ENCODE measurements around the gene MRPS27. TPM values are rescaled to one million over a fixed set of nuclear protein-coding genes. Genes with fewer than 3 reads are reported as not detected.
"Not testable (repeated sequence)": the region's sequence is repeated elsewhere in the genome, so short reads cannot be mapped to it uniquely, and the experiment has no call there.

The MRPS27 gene
- polyA plus RNA-seq, 10 donors: 33.9 to 53.6 (median 42.4) TPM

GRCh38 chr5:72330712-72331111, 10.7 kb upstream of the MRPS27 start:
- no peak for DNase-seq

DNA sequence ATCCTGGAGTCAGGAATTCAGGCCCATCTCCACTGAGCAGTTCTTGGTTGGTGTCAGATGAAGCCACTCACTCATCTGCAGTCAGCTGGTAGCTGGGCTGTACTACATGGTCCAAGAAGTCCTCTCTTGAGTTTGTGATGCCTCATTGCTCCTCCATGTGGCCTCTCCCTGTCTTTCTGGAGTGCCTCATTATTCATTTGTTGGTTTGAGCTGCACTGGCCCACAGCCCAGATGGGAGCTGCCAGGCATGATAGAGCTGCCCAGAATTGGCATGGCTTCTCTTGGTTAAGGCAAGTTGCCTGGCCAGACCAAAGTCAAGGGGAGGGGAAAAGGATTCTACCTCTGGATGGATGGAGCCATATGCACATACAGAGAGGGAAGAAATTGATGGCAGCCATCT, 8.1 kb upstream of the MRPS27 start:
- DNase-seq: no peak

DNA sequence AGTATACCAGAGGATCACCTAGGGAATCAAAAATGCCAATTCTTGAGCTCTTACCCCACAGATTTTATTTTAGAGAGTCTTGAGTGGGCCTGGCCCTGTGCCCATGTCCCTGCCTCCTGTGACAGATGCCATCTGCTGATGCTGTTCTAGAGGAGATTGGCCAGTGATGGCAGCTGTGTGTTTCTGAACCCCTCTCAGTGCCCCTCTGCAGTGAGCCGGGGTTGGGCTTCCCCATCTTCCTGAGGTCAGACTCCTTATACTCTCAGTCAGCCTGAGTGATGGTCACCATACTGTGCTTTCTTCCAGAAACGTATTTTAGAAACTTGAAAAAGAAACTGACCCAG, 6.2 kb upstream of the MRPS27 start:
- DNase-seq: no peak

DNA sequence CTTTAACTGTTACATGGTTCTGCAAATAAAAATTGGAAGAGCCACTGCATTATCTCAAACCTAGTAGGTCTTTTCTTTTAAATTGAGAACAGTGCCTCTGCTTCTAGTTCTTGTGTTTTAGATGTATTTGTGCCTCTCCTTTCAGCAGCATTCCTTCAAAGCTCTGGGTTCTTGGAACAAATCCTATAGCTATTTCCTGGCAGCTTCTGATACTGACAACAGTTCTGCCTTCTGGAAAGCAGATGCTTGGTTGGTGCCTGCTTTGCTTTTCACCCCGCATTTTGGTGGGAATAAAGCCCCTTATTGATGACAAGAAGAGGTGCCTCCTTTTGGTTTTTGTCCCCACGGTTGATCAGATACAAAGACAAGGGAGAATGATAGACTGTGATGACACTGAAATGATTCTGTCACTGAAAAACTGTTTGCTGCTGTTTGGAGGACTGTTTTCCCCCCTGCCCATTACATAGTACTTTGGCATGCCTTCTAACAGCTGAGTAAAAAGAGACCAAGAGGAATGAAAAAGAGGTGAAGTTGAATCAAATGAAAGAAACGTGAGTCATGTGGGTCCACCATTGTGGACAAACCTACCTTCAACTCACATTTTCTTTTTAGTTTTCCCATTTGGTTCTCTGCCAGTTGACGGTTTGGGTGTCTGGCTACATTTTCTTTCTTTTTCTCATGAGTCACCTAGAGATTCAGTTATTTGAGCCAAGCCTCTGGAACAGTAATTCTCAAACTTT, 5.7 kb upstream of the MRPS27 start:
- peak in 2 of 3 donors; percentile 36 to 69 for DNase-seq

GRCh38 chr5:72324189-72324825, 4.3 kb upstream of the MRPS27 start:
- DNase-seq: no peak

DNA sequence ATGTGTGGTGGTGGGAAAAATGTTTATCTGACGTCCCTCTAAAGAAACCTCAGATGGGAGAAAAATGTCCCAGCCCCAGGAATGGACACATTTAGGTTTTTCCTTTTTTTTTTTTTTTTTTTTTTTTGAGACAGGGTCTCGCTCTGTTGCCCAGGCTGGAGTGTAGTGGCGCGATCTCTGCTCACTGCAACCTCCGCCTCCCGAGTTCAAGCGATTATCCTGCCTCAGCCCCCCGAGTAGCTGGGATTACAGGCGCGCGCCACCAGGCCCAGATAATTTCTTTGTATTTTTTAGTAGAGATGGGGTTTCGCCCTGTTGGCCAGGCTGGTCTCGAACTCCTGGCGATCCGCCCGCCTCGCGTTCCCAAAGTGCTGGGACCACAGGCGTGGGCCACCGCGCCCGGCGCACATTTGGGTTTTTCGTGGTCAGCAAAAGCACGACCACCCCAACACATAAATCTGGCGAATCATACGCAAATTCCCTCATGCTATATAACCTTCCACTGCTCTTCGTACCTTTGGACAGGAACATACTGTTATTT, 535 bp downstream of the MRPS27 start:
- DNase-seq: not testable (repeated sequence)

GRCh38 chr5:72314571-72315172, 5.4 kb downstream of the MRPS27 start:
- DNase-seq: peak in 2 of 3 donors; percentile 16 to 32

DNA sequence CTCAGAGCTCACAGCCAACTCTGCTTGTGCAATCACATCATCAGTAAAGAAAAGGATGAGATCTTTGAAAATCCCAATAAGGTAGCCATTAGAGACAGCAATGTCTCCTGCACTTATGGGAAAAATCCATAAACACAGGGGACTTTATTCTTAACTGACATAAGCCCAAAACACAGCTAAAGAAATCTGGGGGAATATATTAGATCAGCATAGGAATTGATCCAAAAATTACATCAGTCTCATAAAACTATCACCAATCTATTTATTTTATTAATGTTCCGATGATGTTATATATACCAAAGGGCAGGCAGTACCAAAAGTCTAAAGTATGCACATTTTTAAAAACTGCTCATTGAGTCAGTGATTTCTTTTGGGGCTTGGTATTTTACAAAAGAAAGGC, 6.9 kb downstream of the MRPS27 start:
- DNase-seq: peak in 2 of 3 donors; percentile 18 to 62

DNA sequence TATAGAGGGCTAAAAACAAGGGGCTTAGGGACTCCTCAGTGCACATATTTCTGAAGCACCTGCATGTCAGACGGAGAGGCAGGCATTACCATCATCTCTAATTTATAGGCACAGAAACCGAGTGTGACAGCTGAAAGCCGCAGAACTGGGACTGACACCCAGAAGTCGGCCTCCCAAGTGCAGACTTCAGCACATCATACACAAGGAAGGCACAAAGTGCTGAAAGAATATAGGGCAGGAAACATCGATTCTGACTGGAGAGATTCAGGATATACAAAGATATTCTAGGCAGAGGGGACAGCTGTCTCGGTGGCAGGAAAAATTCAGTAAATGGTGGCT, 11.2 kb downstream of the MRPS27 start:
- DNase-seq: peak in 1 of 3 donors; percentile 3

DNA sequence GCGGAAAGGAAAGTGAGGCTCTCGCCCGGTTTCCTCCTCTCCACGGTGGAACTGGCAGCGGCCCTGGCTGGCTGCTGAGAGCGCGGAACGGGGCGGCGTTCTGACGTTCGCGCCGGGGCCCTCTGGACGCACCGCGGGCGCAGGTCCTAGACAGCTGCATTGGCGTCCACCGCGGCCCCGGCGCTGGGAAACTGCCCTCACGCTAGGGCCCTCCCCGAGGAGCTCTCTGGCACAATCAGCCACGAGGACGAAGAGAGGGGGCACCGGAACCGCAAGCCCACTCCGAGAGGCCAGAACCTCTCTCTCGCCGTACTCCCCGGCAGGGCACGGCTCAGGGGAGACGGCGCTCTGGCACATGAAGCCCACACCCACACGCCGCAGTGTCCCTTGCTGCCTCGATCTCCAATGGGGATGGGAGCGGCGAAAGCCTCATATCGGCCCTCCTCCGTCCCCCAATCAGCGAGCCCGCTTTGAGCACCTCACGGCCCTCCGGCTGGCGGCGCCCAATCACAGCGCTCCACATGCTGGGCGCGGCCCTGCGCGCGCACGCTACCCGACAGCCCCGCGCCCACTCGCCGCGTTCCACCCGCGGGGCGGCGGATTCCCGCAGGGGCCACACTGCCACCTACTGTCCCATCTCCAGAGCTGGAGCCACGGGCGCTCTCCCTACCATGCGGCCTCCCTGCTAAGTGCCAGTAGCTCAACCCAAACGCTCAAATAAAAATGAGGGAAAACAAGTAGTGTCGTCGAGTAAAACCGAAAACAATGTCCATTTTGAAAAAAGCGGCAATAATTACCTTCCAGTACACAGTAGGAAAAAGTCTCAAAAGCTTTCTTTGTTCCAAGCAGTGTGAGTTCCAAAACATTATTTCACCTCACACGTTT, 11.8 kb downstream of the MRPS27 start:
- DNase-seq: peak; percentile 97 to 99 (median 97)

DNA sequence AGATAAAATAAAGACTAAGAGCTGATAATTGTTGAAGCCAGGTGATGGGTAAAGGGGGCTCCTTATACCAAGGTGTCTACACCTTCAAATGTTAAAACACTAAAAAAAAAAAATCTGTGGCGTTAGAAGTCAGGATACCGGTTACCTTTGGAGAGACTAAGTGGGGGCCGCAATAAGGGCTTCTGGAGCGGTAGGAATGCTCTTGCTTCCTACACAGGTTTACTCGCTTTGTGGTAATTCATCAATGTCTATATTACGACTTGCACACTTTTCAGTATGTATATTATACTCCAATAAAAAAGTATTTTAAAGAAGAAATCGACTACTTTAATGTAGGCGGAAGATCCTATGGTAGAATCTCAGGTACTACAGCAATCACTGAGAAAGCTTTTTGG, 12.5 kb downstream of the MRPS27 start:
- no peak for DNase-seq

DNA sequence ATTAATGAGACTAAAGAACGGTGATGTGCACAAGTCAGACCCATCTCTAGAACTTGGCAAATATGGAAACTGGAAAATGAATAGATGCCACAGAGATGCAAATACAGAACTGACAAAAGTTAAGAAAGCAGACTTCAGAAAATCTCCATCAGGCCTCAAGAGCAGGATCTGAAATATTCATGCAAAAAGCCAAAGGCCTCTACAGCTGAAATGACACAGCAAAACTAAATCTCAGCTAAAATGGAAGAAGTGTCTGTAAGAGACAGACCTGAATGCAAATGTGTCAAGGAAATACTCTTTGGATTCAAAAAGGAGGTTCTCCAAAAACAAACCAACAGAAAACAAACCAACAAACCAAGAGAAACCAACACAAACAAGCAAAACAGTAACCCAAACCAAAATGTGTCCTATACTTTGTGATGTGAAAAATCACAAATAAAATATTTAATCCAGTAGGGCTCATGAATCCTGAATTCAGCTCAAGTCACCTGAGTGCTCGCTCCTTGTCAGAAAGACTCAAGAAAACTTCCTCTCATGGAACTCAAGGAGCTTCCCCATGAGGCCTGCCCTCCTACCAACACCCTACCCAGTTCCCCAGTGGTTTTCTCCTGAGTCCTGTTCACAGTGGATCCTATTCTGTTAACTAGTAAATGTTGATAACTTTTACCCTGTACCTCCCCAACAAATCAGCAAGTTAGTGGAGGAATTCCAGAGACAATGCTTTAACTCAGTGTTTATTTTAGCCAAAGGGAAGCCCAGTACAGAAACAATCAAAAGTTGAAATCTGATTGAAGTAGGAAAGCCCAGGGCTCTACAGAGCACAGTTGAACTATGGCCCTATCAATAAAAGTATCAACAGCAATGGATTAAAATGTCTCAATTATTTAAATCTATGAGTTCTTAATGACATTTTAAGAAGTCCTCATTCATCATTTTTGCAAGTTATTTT, 14.6 kb downstream of the MRPS27 start:
- DNase-seq: no peak

- DNase-seq: no peak
Measured at GRCh38 chr5:72302171-72302570, 17.9 kb downstream of the MRPS27 start.

GRCh38 chr5:72301557-72301956, 18.5 kb downstream of the MRPS27 start:
- DNase-seq: peak in 1 of 3 donors; percentile 15

- DNase-seq: no peak
Measured at GRCh38 chr5:72300590-72301339, 19.3 kb downstream of the MRPS27 start.

DNA sequence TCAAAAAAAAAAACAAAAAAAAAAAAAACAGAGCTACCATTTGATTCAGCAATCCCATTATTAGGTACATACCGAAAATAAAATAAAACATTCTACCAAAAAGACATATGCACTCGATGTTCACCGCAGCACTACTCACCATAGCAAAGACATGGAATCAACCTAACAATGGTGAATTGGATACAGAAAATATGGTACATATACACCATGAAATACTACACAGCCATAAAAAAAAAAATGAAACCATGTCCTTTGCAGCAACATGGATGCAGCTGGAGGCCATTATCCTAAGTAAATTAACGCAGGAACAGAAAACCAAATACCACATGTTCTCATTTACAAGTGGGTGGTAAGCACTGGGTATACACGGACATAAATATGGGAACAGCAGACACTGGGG, 21.3 kb downstream of the MRPS27 start:
- DNase-seq: no peak

DNA sequence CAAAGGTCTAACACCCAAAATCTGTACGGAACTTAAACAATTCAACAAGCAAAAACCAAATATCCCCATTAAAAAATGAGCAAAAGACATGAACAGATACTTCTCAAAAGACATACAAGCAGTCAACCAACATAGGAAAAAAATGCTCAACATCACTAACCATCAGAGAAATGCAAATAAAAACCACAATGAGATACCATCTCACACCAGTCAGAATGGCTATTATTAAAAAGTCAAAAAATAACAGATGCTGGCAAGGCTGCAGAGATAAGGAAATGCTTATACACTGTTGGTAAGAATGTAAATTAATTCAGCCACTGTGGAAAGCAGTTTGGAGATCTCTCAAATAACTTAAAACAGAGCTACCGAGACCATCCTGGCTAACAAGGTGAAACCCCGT, 21.9 kb downstream of the MRPS27 start:
- DNase-seq: not testable (repeated sequence)

- no peak for DNase-seq
Measured at GRCh38 chr5:72296256-72296655, 23.8 kb downstream of the MRPS27 start.

DNA sequence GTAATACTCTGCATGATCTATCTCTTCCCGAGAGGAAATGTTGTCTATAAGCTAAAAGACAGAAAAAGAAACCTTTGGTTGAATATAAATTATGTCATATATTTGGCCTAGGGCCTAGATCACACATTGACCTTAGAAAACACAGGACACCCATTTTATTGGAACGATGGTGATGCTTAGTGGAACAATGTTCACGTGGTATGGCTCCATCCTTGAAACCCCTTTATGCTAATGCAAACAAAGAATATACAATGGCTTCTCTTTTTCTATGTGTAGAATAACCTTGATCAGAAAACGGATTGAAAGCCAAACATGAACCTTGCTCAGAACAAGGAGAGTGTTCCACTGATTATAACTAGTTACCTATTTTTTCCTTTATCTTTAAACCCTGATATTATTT, 24.5 kb downstream of the MRPS27 start:
- DNase-seq: no peak

- no peak for DNase-seq
Measured at GRCh38 chr5:72294473-72294872, 25.6 kb downstream of the MRPS27 start.
